ENCODE results near the gene HLCS.

HLCS gene

DNA sequence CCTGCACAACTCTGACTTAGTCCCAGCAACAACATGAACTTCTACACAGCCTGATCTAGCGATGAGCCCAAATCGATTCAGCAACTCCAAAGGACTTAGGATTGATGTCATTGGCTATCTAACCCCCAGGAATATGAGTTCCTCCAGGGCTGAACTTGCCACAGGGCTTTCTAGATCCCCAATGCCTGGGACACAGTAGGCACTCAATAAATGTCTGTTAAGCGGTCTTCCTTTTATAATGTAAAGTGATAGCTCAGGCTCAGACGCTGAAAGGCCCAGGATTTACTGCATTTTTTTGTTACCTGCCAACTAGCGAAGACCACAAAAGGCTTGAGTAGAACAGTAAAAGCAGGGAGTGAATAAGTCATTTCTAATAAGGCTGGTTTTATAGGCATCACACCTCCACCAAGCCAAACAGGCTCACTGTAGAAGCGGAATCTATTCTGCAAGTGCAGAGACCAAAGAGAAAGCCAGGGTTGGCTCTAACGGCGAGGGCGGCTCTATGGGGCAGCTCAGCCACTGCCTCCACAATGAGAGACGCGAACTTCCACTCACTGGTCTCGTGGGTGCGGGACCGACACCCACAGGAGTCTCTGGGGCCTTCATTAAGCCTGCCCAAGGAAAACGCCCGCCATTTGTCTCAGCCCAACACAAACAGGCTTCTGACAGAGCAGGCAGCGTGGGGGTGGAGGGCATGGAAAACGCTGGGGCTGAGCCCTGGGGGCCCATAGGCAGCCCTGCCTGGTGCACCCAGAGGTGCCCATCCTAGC, 52.0 kb downstream of the HLCS start:
- DNase-seq = no peak

DNA sequence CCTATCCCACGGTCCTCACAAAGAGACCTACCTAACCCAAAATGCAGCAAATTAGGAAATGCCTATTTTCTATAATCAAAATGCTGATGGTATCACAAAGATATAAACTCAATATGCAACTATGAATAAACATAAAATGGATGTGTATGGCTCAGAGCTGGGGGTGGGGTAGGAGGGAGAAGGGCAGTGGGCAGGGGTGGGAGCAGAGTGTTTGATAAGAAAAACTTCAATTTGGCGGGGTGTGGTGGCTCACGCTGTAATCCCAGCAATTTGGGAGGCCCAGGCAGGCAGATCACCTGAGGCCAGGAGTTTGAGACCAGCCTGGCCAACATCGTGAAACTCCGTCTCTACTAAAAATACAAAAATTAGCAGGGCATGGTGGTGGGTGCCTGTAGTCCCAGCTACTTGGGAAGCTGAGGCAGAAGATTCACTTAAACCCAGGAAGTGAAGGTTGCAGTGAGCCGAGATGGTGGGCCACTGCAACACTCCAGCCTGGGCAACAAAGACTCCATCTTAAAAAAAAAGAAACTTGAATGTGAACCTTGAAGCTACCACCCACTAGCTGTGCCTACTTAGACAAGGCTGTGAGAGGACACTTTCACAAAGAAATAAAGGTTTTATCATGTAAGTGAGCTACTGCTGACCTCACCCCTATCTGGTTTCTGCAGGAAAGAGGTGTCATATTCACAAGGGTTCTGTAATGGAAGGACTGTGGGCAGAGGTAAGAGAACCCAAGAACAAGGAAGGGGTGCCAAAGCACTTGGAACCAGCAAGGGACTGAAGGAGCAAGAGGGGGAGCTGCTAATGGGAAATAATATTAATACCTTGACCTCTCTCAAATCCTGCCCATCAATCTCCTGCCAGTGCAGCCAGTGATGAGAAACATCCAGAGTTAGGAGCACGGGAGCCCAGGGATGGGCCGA, 53.0 kb downstream of the HLCS start:
- DNase-seq = no peak

DNA sequence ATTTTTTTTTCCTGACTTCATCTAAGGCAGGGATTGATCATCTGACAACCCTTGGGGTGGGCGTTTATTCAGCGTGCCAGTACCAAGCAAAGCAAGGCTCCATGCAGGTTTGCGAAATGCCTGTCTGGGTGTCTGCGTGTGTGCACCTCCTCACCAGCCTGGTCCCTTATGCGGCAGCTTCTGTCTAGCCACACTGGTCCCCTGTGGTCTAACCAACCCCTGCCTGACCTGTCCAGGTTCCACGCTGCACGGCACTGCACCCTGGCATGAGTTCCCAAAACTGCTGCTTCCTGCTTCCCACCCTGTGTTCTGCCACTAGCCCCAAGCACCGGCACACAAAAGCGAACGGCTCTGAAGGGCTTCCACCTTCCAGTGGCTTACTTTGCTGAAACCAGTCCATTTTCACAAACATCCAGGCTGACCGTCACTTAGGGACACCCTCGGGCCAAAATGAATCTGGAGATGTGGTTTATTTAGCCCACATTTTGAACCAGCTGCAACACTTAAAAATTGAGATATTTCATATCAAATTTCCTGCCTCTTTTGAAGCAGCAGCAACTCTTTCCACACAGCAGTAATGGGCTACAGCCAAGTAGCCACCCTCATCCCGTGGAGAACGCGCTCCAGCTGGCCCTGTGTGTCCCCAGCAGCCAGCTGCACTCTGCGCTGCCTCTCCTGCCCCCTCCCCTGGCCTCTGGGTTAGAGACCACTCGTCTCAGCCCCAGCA, 55.7 kb downstream of the HLCS start:
- no peak for DNase-seq

DNA sequence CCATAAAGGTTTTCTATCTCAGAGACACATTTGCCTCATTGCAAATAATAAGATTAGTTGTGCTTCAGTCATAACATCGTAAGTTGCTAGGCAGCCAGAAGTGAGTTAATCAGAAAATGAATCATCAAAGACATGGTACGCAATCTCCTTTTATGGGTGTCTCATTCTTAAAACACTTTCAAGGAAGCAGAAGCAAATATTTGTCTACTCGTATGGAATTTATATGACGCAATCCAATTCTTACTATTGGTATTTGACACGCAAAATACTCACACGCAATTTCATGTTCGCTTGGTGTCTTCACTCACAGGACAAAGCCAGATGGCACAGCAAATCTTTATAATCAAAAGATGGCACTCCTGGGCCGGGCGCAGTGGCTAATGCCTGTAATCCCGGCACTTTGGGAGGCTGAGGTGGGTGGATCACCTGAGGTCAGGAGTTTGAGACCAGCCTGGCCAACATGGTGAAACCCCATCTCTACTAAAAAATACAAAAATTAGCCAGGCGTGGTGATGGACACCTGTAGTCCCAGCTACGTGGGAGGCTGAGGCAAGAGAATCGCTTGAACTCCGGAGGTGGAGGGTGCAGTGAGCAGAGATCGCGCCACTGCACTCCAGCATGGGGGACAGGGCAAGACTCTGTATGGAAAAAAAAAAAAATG, 56.4 kb downstream of the HLCS start:
- DNase-seq = no peak

DNA sequence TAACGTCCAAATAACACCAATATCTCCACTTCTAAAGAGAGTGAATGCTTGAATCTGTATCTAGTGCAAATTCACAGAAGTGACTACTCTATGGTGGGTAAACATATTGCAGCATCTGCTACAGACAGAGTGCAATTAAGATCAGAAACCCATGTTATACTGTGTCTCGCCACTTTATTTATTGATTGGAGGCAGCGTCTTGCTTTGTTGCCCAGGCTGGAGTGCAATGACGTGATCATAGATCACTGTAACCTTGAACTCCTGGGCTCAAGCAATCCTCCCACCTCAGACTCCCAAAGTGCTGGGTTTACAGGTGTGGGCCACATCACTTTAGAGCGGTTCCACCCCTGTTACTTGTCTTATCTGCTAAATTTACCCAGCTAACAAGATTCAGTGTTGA, 57.0 kb downstream of the HLCS start:
- DNase-seq = no peak

DNA sequence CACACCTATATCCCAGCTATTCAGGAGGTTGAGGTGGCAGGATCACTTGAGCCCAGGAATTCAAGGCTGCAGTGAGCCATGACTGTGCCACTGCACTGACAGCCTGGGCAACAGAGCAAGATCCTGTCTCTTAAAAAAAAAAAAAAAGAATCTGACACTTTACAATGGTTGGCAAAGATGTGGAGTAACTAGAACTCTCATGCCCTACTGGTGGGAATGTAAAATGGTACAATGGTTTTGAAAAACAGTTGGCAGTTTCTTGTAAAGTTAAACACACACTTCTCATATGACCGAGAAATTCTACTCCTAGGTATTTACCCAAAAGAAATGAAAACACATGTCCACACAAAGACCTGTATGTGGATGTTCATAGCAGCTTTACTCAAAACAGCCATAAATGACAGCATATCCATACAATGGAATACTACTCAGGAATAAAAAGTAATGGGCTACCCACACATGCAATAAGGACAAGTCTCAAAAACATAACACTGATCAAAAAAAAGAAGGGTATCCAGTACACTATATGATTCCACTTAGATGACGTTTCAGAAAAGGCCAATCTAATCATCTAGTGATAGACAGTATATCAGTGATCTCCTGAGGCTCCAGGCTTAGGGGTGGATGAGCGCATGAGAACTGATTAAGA, 58.1 kb downstream of the HLCS start:
- DNase-seq = no peak

DNA sequence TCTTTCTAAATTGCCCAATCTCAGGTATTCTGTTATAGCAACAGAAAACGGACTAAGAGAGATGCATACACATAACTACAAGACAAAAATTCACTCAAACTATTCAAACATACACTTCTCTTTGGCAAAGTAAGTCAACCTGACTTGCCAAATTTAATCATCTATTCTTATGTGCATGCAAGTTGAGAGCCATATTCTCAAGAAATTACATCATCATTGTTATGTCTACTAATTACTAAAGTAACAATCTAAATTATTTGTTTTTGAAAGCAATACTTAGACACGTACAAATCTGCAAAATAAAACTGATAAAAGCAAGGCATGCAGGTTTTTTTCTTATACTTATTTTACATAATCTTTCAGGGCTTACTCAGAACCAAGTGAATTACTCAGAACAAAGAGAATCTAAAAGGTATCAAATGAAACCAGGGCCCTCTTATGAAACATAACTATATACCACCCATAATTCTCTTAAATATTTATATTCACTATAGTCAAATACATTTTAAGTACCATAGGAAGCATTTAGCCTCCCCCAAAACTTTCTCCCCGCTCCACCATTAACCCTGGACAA, 62.3 kb downstream of the HLCS start:
- DNase-seq = no peak

DNA sequence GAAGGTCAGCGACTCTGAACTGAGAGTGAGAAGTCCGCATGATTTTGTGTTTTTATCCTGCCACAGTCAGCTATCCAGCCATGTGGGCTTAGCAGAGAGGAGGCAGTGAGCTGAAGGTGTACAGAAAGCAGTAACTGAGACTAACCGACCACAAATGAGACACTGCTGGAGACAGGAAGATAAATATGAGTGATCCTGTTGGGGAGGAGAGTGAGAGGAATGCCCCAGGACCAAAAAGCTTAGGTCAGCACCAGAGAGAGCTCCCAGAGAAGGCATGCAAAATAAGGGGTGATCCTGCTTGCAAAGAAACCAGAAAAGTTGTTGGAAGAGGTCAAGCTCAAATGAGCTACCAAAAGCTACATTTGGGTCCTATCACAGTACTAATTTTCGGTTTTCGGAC, 63.7 kb downstream of the HLCS start:
- no peak for DNase-seq

DNA sequence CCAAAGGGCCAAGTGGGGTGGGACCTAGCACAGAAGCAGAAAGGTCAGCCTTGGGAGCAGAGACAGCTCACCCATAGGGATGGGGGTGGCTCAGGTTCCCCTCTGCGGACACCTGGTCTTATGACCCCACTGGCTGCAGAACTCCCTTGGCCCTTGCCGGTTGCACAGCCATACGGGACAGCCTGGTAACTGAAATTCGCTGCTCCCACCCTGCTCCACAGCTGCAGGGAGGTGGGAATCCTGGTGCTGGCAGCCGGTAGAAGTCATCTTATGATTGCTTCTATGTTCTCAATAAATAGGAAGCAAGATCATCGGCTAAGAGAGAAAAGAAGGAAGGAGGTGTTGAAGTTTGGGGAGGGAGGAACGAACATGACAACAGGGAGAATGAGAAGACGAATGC, 64.1 kb downstream of the HLCS start:
- no peak for DNase-seq

DNA sequence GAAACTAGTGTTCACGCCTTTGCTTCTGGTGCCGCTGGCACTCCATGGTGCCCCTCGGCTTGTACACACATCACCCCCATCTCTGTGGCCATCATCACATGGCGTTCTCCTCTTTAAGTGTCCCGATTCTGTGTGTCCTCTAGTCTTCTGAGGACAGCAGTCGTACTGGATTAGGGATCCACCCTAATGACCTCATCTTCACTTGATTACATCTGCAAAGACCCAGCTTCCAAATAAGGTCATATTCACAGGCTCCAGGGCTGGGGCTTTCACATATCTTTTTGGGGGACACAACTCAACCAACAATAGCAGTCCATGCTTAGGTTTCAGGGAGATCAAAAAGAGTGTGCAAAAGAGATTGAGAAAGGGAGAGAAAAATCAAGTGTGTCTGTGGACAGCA, 64.9 kb downstream of the HLCS start:
- no peak for DNase-seq

DNA sequence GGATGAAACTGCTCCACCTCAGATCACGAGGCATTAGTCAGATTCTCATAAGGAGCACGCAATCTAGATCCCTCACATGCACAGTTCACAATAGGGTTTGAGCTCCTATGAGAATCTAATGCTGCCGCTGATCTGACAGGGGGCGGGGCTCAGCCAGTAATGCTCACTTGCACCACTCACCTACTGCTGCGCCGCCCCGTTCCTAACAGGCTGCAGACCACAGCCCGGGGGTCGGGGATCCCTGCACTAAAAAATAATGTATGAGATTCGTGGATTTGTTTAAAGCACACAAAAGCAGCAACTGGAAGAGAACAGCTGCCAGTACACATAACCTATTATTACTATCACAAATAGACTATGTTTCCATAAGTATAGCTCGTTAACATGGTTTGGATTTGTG, 72.9 kb downstream of the HLCS start:
- DNase-seq = no peak

DNA sequence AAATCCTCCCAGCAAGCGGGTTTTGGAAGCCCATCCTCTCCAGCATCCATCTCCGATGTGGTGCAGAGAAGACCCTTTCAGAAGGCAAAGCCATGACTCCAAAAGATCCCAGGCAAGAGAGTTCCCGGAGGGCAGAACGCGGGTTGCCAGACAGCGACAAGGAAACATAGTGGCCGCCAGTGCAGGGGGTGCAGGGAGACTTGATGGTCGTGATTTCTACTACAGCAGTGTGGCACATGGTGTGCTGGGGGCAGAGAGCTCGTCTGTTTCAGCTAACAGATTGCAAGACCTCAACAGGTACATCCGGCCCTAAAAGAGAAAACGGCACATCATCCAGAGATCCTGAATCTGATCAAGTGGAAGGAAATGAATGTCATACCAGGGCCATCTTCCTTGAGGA, 74.3 kb downstream of the HLCS start:
- DNase-seq = no peak

DNA sequence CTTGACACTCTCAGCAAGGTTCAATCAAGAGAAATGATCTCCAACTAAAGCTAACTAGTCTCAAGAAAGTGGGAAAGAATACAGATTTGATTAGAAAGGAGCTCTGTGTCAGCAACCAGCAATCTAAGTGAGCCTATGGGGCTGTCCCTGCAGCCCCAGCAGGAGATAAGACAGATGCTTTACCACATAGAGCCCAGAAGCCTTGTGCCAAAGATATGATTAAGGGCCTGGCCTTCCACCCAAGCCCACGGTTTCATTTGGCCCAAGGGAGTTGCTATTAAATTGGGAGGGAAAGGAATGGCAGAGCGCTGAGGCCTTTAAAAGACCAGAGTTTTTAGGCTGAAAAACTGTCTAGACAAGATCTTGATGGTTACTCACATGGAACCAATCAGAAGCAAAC, 74.8 kb downstream of the HLCS start:
- no peak for DNase-seq

DNA sequence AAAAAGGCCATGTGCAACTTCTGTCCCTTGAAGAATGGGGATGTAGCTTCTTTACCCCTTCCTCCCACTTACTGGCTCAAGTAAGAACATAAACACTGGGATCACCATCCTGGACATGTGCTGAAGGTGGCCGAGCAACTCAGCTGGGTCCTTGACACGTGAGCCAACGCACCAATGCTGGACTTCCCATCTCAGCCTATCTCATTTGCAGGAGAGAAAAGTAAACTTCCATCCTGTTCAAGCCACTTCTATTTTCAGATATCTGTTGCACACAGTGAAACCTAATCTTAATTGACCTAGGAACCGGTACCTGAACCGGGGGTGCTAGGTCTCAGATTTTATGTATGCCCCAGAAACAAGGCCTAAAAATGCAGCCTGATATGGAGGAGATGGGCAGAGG, 75.3 kb downstream of the HLCS start:
- DNase-seq = no peak

DNA sequence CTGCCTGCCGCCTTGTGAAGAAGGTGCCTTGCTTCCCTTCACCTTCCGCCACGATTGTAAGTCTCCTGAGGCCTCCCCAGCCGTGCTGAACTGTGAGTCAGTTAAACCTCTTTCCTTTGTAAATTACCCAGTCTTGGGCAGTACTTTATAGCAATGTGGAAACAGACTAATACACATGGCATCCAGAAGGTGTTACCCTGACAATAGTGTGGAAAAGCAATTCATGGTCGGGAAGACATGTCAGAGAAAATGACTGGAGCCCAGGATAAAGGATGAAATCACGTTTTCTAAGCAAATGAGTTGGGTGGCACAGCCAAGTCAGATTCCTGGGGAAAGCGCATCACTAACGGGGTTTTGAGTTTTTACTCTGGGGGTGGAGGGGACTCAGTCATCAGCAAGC, 76.4 kb downstream of the HLCS start:
- DNase-seq = no peak

DNA sequence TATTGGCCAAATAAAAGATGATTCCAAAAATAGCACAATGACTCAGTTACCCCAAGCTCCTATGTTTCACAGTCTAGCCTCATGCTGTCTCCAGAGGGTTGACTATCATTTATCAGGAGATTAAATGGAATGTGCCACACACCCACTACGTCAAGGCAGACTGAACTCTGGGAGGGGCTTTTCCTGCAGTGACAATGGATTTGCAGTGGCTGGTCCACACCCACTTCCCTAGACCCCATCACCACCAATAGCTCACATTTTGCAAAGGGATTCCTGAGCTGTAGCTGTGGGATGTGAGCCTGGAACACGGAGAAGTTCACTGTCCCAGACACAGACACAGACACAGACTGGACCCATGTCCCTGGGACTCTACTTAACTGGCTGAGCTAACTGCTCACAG, 77.1 kb downstream of the HLCS start:
- no peak for DNase-seq

DNA sequence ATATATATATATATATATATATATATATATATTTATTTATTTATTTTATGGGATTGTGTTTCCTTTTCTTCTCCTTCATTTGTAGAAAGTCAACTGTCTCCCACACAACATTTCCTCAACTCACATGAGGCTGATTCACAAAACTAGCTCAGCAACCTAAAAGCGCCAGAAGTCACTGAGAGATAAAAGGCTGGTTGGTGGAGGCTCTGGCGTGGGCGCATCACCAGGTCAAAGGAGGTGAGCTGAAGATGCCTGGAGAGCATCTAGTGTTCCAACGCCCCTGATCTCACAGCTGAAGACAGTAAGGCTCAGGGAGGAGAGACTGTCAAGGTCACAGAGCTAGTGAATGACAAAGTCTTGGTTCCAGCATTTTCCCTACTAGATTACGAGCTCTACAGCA, 78.0 kb downstream of the HLCS start:
- no peak for DNase-seq

DNA sequence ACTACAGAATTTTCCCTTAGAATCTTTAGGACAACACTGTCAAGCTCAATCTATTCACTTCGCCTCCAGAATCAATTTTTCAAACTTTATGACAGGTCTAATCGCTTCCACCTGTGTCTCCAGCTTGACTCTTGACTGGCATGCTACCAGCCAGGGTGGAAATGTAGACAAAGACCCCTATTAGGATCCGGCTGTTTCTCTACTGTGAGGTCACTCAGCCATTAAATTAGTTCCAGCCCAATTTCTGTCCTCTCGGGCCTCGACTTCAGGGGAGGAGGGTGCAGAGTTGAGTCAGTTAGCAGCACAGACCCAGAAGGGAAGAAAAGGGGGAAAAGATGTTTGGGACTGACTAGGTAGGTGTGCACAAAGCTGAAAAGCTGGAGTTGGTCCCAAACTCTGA, 78.5 kb downstream of the HLCS start:
- no peak for DNase-seq

DNA sequence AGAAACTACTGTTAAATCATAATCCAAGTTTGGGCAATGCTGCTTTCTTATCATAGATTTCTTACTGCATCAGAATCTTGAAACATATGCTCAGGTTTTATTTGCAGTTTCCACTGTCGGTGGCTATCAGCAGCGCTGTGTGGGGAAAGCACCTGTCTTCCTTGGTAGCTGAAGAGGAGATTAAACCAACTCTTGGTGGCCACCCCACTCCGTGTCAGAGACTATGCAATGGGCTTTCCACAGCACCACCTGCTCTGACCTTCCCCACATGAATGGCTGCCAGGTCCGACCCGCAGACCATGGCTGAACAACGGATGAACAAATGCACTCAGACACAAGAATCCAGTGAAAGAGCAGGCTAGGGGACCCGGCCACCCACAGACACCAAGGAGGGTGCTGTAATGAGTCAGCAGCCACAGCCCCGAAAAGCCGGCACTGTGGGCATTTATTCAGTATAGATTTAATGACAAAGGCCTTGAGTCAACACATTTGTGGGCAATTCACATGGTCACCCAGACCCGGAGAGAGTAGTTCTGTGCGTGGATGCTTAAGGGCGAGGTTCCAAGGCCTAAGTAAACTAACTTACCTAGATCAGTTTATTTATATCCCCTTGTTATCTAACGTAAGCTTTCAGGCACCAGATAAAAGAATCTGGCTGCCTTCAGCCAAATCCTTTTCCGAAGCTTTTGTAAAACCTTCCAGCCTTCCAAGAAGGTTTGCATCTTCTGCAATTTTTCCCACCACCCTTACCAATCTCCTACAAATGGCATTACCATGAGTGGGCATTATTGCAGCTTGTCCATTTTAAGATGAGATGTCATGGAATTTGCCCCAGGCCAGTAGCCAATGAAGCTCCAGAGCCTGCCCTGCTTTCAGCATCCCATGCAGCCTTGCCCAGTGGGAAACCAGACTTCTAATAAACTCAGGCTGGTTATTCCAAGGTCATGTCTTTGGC, 82.7 kb downstream of the HLCS start:
- DNase-seq = no peak

DNA sequence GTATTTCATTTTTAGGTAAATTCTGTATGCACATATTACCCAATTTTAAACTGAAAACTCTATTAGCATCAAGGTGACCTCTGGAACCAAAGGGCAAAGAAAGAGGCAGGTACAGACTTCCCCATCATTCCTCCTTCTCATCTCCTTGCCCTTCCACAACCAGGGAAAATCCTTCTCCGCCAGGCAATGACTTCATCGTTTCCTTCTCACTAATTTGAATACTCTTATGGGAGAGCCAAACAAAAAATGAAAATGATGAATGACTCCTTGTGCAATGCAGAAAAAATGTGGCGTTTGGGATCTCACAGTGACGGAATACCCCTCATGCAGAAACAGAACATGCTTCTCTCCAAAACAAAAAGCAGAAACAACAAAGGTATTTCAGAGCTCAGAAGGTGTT, 83.7 kb downstream of the HLCS start:
- no peak for DNase-seq

DNA sequence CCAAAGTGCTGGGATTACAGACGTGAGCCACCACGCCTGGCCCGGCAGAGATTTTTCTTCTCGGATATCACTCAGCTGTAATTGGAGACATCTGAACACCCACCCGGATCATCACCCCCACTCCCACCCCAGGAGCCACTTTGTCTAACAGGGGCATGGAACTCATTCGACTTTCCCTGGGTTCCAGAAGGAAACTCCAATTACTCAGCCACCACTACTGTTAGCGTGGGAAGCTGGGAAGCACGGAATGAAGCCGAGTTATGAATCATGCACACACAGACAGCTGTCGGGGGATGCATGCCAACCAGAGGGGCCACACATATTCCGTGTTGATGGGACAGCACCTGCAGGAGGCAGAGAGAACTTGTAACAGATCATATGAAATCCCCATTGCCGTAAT, 85.2 kb downstream of the HLCS start:
- no peak for DNase-seq

All from activated T-cell treated with anti-CD3 and anti-CD28 coated beads for 4 hours (primary cell).